GM18517 (cell line): Measurements from ENCODE around the gene THADA.
"Not testable (repeated sequence)": the region's sequence is repeated elsewhere in the genome, so short reads cannot be mapped to it uniquely, and the experiment has no call there.

Source experiments
- ATAC-seq: cut with Tn5 transposase; IDR thresholded peaks from one replicate; pipeline ENCODE4 v1.9.1; 2021; ENCODE audit warnings: mild to moderate bottlenecking, moderate library complexity; ENCODE audit not compliant: unreplicated experiment

Gene THADA

GRCh38 chr2:43595603-43596412 is at the start of gene THADA:
Gene THADA (minus strand): TSS chr2:43596038. CDS start chr2:43592392, 3,646 bp downstream.
- peak; percentile 98 for ATAC-seq

GRCh38 chr2:43643680-43644079 is 47.8 kb upstream of the THADA start:
- no peak for ATAC-seq

- no peak for ATAC-seq
Observed at GRCh38 chr2:43642363-43642762, 46.5 kb upstream of the THADA start.

GRCh38 chr2:43637030-43637803 is 41.4 kb upstream of the THADA start, which contains the start of gene PLEKHH2:
Gene PLEKHH2 (plus strand): TSS chr2:43637260. CDS start chr2:43644674, 7,414 bp downstream.
- peak; percentile 71 for ATAC-seq

GRCh38 chr2:43636621-43637020 is 40.8 kb upstream of the THADA start:
- ATAC-seq = no peak

GRCh38 chr2:43636153-43636552 is 40.3 kb upstream of the THADA start:
- not testable (repeated sequence) for ATAC-seq

- ATAC-seq = no peak
Observed at GRCh38 chr2:43634604-43635306, 38.9 kb upstream of the THADA start.

- no peak for ATAC-seq
Observed at GRCh38 chr2:43631618-43632317, 35.9 kb upstream of the THADA start.

- ATAC-seq = no peak
Observed at GRCh38 chr2:43622931-43623451, 27.2 kb upstream of the THADA start.

- ATAC-seq = no peak
Observed at GRCh38 chr2:43619511-43619910, 23.7 kb upstream of the THADA start.

GRCh38 chr2:43616967-43617680 is 21.3 kb upstream of the THADA start:
- ATAC-seq = no peak

GRCh38 chr2:43612944-43613343 is 17.1 kb upstream of the THADA start:
- no peak for ATAC-seq

- peak; percentile 85 for ATAC-seq
Observed at GRCh38 chr2:43611987-43612894, 16.4 kb upstream of the THADA start.

GRCh38 chr2:43610361-43610760 is 14.5 kb upstream of the THADA start:
- ATAC-seq = no peak

GRCh38 chr2:43609290-43609918 is 13.6 kb upstream of the THADA start:
- ATAC-seq = no peak

GRCh38 chr2:43605851-43606250 is 10.0 kb upstream of the THADA start:
- ATAC-seq = no peak

GRCh38 chr2:43605079-43605655 is 9.3 kb upstream of the THADA start:
- no peak for ATAC-seq

GRCh38 chr2:43604674-43605073 is 8.8 kb upstream of the THADA start:
- ATAC-seq = no peak
